Subcutaneous adipose tissue (tissue), 4 donors: ENCODE results near the gene TC2N. TPM values are rescaled to one million over a fixed set of nuclear protein-coding genes. Genes with fewer than 3 reads are reported as not detected.

Source experiments
- CTCF ChIP-seq: fragments of 450-650 bp; IDR thresholded peaks from one replicate; pipeline ENCODE4 v1.5.1; 2016; ENCODE audit warnings: low read depth, mild to moderate bottlenecking, control low read depth, antibody characterized with exemption, moderate library complexity
- total RNA-seq, 4 donors: library from RNA; depleted of rRNA; stranded (reverse); fragments of >200 nt; gene quantifications; one replicate each; pipeline ENCODE4 v1.1.0, GENCODE V29; 2016

The TC2N gene
- total RNA-seq, 4 donors from 2014 or later, result 37.7 to 58.4 (median 47.6) TPM

GRCh38 chr14:91882369-91882768, 15.0 kb upstream of the TC2N start:
- no peak for TF ChIP-seq CTCF

- no peak for TF ChIP-seq CTCF
Observed at GRCh38 chr14:91879196-91879595, 11.9 kb upstream of the TC2N start.

- no peak for TF ChIP-seq CTCF
Observed at GRCh38 chr14:91878274-91878673, 10.9 kb upstream of the TC2N start.

GRCh38 chr14:91877376-91877915, 10.1 kb upstream of the TC2N start:
- TF ChIP-seq CTCF, result no peak

- TF ChIP-seq CTCF, result no peak
Observed at GRCh38 chr14:91876492-91876891, 9.2 kb upstream of the TC2N start.

- TF ChIP-seq CTCF, result no peak
Observed at GRCh38 chr14:91875525-91876286, 8.4 kb upstream of the TC2N start.

- no peak for TF ChIP-seq CTCF
Observed at GRCh38 chr14:91873471-91874415, 6.4 kb upstream of the TC2N start.
